ENCODE data around the gene CFAP46.

DNA sequence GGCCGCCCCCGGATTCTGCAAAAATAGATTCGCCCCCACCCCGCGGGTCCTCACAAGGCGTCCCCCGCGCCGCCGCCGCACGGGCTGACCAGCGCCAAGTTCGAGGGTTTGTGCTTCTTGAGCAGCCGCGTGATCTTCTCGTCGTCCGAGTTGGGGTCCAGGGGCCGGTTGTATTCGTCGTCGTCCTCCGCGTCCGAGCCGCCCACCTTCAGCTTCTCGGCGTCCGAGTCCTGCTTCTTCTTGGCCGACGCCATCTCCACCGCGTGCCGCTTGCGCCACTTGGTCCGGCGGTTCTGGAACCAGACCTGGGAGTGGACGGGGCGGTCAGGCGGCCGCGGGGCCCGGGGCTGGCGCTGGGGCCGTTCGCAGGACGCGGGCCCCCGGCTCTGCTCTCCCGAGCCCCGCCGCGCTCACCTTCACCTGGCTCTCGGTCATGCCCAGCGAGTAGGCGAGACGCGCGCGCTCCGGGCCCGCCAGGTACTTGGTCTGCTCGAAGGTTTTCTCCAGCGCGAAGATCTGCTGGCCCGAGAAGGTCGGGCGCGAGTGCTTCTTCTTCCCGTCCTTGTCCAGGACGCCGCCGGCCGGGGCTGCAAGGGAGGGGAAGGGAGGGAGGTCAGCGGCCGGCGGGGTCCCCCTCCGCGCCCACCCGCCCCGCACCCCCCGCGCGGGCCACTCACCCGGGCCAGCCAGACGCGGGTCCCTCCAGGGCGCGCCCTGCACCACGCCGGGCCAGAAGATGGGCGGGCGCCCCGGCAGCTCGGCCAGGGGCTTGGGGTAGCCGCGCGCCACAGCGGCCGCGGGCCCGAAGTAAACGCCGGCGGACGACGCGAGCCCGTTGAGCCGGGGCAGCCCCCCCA lies 157.3 kb downstream of the CFAP46 start:
- TF ChIP-seq, protein P1, sequence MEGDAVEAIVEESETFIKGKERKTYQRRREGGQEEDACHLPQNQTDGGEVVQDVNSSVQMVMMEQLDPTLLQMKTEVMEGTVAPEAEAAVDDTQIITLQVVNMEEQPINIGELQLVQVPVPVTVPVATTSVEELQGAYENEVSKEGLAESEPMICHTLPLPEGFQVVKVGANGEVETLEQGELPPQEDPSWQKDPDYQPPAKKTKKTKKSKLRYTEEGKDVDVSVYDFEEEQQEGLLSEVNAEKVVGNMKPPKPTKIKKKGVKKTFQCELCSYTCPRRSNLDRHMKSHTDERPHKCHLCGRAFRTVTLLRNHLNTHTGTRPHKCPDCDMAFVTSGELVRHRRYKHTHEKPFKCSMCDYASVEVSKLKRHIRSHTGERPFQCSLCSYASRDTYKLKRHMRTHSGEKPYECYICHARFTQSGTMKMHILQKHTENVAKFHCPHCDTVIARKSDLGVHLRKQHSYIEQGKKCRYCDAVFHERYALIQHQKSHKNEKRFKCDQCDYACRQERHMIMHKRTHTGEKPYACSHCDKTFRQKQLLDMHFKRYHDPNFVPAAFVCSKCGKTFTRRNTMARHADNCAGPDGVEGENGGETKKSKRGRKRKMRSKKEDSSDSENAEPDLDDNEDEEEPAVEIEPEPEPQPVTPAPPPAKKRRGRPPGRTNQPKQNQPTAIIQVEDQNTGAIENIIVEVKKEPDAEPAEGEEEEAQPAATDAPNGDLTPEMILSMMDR (IDR thresholded peaks at IDR 0.05) = no peak
- TF ChIP-seq POLR2A (IDR thresholded peaks at IDR 0.05) = no peak

Measured in upper lobe of left lung (tissue), 4 donors.